NCI-H345 (cell line): ENCODE data around the gene MRM2.

Experiments
- DNase-seq: peaks from one replicate; lab custom pipeline; 2025; lab: John Stamatoyannopoulos, UW

MRM2 gene

GRCh38 chr7:2222516-2222915, 19.5 kb downstream of the MRM2 start:
- no peak for DNase-seq

- DNase-seq, result no peak
These were observed 21.1 kb downstream of the MRM2 start for GRCh38 chr7:2220954-2221353.

GRCh38 chr7:2220506-2220905, 21.5 kb downstream of the MRM2 start:
- no peak for DNase-seq

- DNase-seq, result no peak
These were observed 22.0 kb downstream of the MRM2 start for GRCh38 chr7:2220030-2220429.

GRCh38 chr7:2219606-2220005, 22.4 kb downstream of the MRM2 start:
- no peak for DNase-seq

- no peak for DNase-seq
These were observed 22.9 kb downstream of the MRM2 start for GRCh38 chr7:2219136-2219535.

GRCh38 chr7:2218444-2218785, 23.6 kb downstream of the MRM2 start:
- no peak for DNase-seq

- DNase-seq, result no peak
These were observed 24.1 kb downstream of the MRM2 start for GRCh38 chr7:2217716-2218443.

- DNase-seq, result no peak
These were observed 24.8 kb downstream of the MRM2 start for GRCh38 chr7:2217206-2217605.

GRCh38 chr7:2215851-2216250, 26.2 kb downstream of the MRM2 start:
- DNase-seq, result no peak

GRCh38 chr7:2214636-2215035, 27.4 kb downstream of the MRM2 start:
- no peak for DNase-seq

GRCh38 chr7:2213551-2214215, 28.3 kb downstream of the MRM2 start:
- no peak for DNase-seq

- no peak for DNase-seq
These were observed 29.1 kb downstream of the MRM2 start for GRCh38 chr7:2212906-2213305.

- DNase-seq, result no peak
These were observed 30.1 kb downstream of the MRM2 start for GRCh38 chr7:2211926-2212325.

GRCh38 chr7:2211259-2211880, 30.6 kb downstream of the MRM2 start:
- no peak for DNase-seq

GRCh38 chr7:2210551-2211258, 31.3 kb downstream of the MRM2 start:
- no peak for DNase-seq

- DNase-seq, result no peak
These were observed 32.1 kb downstream of the MRM2 start for GRCh38 chr7:2209961-2210323.

- peak; percentile 36 for DNase-seq
These were observed 32.7 kb downstream of the MRM2 start for GRCh38 chr7:2209146-2209960.

- DNase-seq, result no peak
These were observed 33.3 kb downstream of the MRM2 start for GRCh38 chr7:2208712-2209111.

- no peak for DNase-seq
These were observed 36.8 kb downstream of the MRM2 start for GRCh38 chr7:2205036-2205780.

- no peak for DNase-seq
These were observed 37.6 kb downstream of the MRM2 start for GRCh38 chr7:2204446-2204845.
